ENCODE measurements around the gene SATB2.

- TF ChIP-seq ZNF10 (tag by site-specific recombination; IDR thresholded peaks at IDR 0.05) = no peak
- TF ChIP-seq ZBTB49 (tag by site-specific recombination; IDR thresholded peaks at IDR 0.05; ENCODE audit: low read depth) = no peak
- TF ChIP-seq CTCF (tag by site-specific recombination; IDR thresholded peaks at IDR 0.05) = no peak
- no peak for TF ChIP-seq ZNF747 (tag by site-specific recombination; IDR thresholded peaks at IDR 0.05)
- no peak for TF ChIP-seq YY1 (tag by site-specific recombination; IDR thresholded peaks at IDR 0.05)
- TF ChIP-seq PRDM2 (tag by site-specific recombination; IDR thresholded peaks at IDR 0.05; ENCODE audit: borderline replicate concordance) = no peak
- no peak for TF ChIP-seq ZBTB7A (tag by site-specific recombination; IDR thresholded peaks at IDR 0.05; ENCODE audit: low read depth)
- TF ChIP-seq ZNF404 (tag by site-specific recombination; IDR thresholded peaks at IDR 0.05) = no peak
- no peak for TF ChIP-seq ZNF146 (tag by site-specific recombination; IDR thresholded peaks at IDR 0.05)
- TF ChIP-seq ZNF514 (tag by site-specific recombination; IDR thresholded peaks at IDR 0.05) = no peak
- TF ChIP-seq TSHZ1 (tag by site-specific recombination; IDR thresholded peaks at IDR 0.05; ENCODE audit: borderline replicate concordance) = no peak
Observed at GRCh38 chr2:199219551-199219950, 238.2 kb downstream of the SATB2 start.

All from HEK293 (cell line).